Loucy (cell line): ENCODE results near the gene NXN.
A peak's percentile ranks its signal among the peaks of the same experiment; 100 is the strongest.

Experiments
- H2AFZ ChIP-seq: fragments of 200-600 bp; sonication (generic); 2 replicates; pipeline ENCODE4 v1.6.0; 2016; ENCODE audit warnings: antibody characterized with exemption, mild to moderate bottlenecking, low read length, moderate library complexity
- H3F3A ChIP-seq: fragments of 200-600 bp; 2 replicates; pipeline ENCODE4 v1.6.0; 2016; ENCODE audit warnings: antibody characterized with exemption, low read depth, mild to moderate bottlenecking
- H3K27me3 ChIP-seq: fragments of 200-600 bp; sonication (generic); 2 replicates; pipeline ENCODE4 v1.6.1; 2014; ENCODE audit warnings: low read length, mild to moderate bottlenecking; ENCODE audit not compliant: insufficient read depth, poor library complexity, severe bottlenecking
- H3K36me3 ChIP-seq: fragments of 200-600 bp; sonication (generic); 2 replicates; pipeline ENCODE4 v1.6.1; 2016; ENCODE audit warnings: low read length; ENCODE audit not compliant: insufficient read depth
- H3K4me1 ChIP-seq: fragments of 200-600 bp; sonication (generic); 2 replicates; pipeline ENCODE4 v1.5.1; 2014; ENCODE audit warnings: low read length, mild to moderate bottlenecking; ENCODE audit not compliant: insufficient read depth, poor library complexity, severe bottlenecking
- H3K4me2 ChIP-seq: fragments of 200-600 bp; sonication (generic); 2 replicates; pipeline ENCODE4 v1.6.0; 2014; ENCODE audit warnings: antibody characterized with exemption, low read length, low read depth, mild to moderate bottlenecking; ENCODE audit not compliant: poor library complexity, severe bottlenecking
- H3K4me3 ChIP-seq: fragments of 200-600 bp; sonication (generic); 2 replicates; pipeline ENCODE4 v1.5.1; 2014; ENCODE audit warnings: low read length, mild to moderate bottlenecking, mixed read lengths; ENCODE audit not compliant: poor library complexity, severe bottlenecking
- H3K79me2 ChIP-seq: fragments of 200-600 bp; sonication (generic); 2 replicates; pipeline ENCODE4 v1.6.1; 2014; ENCODE audit warnings: low read length; ENCODE audit not compliant: insufficient read depth
- H3K9ac ChIP-seq: fragments of 200-600 bp; sonication (generic); 2 replicates; pipeline ENCODE4 v1.6.0; 2014; ENCODE audit warnings: mild to moderate bottlenecking, low read depth, low read length, moderate library complexity; ENCODE audit not compliant: poor library complexity, severe bottlenecking
- H3K9me2 ChIP-seq: fragments of 200-600 bp; sonication (generic); replicated peaks from 2 replicates; pipeline ENCODE4 v1.6.1; 2016; ENCODE audit warnings: low read depth, low read length, mixed read lengths
- H3K9me3 ChIP-seq: fragments of 200-600 bp; sonication (generic); 2 replicates; pipeline ENCODE4 v1.6.1; 2014; ENCODE audit warnings: mild to moderate bottlenecking, antibody characterized with exemption, low read length, low read depth; ENCODE audit not compliant: insufficient read depth
- H4K20me1 ChIP-seq: fragments of 200-600 bp; sonication (generic); 2 replicates; pipeline ENCODE4 v1.6.0; 2014; ENCODE audit warnings: antibody characterized with exemption, low read length, mild to moderate bottlenecking; ENCODE audit not compliant: insufficient read depth, poor library complexity, severe bottlenecking
- CTCF ChIP-seq: fragments of 200-600 bp; sonication (generic); conservative IDR thresholded peaks from 2 replicates; pipeline ENCODE4 v1.5.1; 2014; ENCODE audit warnings: mild to moderate bottlenecking, antibody characterized with exemption, low read length
- EZH2phosphoT487 ChIP-seq: fragments of 200-600 bp; IDR thresholded peaks from 2 replicates; pipeline ENCODE4 v1.6.1; 2018; ENCODE audit warnings: antibody characterized with exemption, mild to moderate bottlenecking, moderate library complexity, borderline replicate concordance

Gene NXN

GRCh38 chr17:1006054-1006453 lies 26.5 kb upstream of the NXN start:
- no peak overlapping the region for H2AFZ ChIP-seq
- no peak for TF ChIP-seq EZH2phosphoT487
- TF ChIP-seq CTCF, result no peak
- H3K9ac ChIP-seq, result no peak overlapping the region
- H3K9me2 ChIP-seq, result no peaks in the 10 kb centered on the region
- H3K9me3 ChIP-seq, result no peaks in the 10 kb centered on the region
- peaks cover 27% of the 10 kb centered on the region; the same call in 1 of the 2 replicates for H3K36me3 ChIP-seq
- peaks cover 4% of the 10 kb centered on the region for H3K4me1 ChIP-seq
- H3F3A ChIP-seq, result no peaks in the 10 kb centered on the region
- H3K4me2 ChIP-seq, result no peak overlapping the region
- H4K20me1 ChIP-seq, result no peaks in the 10 kb centered on the region
- H3K4me3 ChIP-seq, result no peak overlapping the region
- no peaks in the 10 kb centered on the region for H3K79me2 ChIP-seq
- H3K27me3 ChIP-seq, result no peaks in the 10 kb centered on the region

- Histone ChIP-seq H3K4me2 (peak overlapping the region; percentile 5), H3K4me1 (peaks cover 4% of the 10 kb centered on the region), H3K9me3 (no peaks in the 10 kb centered on the region), H3K36me3 (peaks cover 28% of the 10 kb centered on the region; the same call in 1 of the 2 replicates), H4K20me1 (no peaks in the 10 kb centered on the region), H3K9ac (no peak overlapping the region), H3F3A (no peaks in the 10 kb centered on the region), H3K27me3 (no peaks in the 10 kb centered on the region), H3K79me2 (no peaks in the 10 kb centered on the region), H3K4me3 (no peak overlapping the region), H3K9me2 (no peaks in the 10 kb centered on the region), H2AFZ (no peak overlapping the region)
- no peak for TF ChIP-seq CTCF
- no peak for TF ChIP-seq EZH2phosphoT487
These were observed 25.9 kb upstream of the NXN start for GRCh38 chr17:1005361-1005946.

- no peak overlapping the region for H3K4me3 ChIP-seq
- H4K20me1 ChIP-seq, result no peaks in the 10 kb centered on the region
- H3K36me3 ChIP-seq, result peaks cover 22% of the 10 kb centered on the region; the same call in 1 of the 2 replicates
- H3K9me2 ChIP-seq, result no peaks in the 10 kb centered on the region
- no peaks in the 10 kb centered on the region for H3K27me3 ChIP-seq
- H3K4me1 ChIP-seq, result peaks cover 4% of the 10 kb centered on the region
- H3K9me3 ChIP-seq, result no peaks in the 10 kb centered on the region
- TF ChIP-seq EZH2phosphoT487, result no peak
- no peak for TF ChIP-seq CTCF
- no peaks in the 10 kb centered on the region for H3F3A ChIP-seq
- no peak overlapping the region for H3K9ac ChIP-seq
- H2AFZ ChIP-seq, result no peak overlapping the region
- peak overlapping the region; percentile 5 for H3K4me2 ChIP-seq
- no peaks in the 10 kb centered on the region for H3K79me2 ChIP-seq
These were observed 25.3 kb upstream of the NXN start for GRCh38 chr17:1004769-1005295.
